Erythroblast (primary cell): ENCODE measurements around the gene TEF.

Experiments used
- GATA1 ChIP-seq: IDR thresholded peaks from 2 replicates; pipeline ENCODE4 v1.6.1; 2011; ENCODE audit warnings: low read depth, mild to moderate bottlenecking, control low read depth, low read length, moderate library complexity
- POLR2A ChIP-seq: IDR thresholded peaks from 2 replicates; pipeline ENCODE4 v1.6.1; 2011; ENCODE audit warnings: mild to moderate bottlenecking, low read length

GRCh38 chr22:41333806-41334205 is 47.9 kb upstream of the TEF start:
- TF ChIP-seq POLR2A: no peak
- TF ChIP-seq GATA1: no peak
